ENCODE measurements around the gene SH3RF3.

SH3RF3 gene

DNA sequence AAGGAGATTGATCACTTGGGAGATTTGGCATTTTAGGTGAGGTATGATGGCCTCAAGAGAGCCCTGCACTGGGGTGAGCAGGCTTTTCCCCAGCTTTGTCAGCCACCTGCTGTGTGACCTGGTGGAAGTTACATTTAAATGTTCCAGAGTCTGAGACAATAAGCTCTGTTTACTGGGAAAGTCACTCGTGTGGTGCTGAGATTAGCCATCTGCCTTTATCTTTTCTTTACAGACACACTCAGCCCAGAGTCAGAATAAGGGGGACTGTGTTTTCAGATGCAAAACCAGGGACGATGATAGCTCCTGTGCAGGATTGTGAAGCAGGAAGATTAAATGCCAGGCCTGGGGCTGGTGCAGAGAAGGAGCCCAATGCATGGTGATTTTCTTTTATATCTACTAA is 47.9 kb downstream of the SH3RF3 start:
- no peaks in the 10 kb centered on the region for H3K9me3 ChIP-seq (ENCODE audit: control insufficient read depth, low read length)
- no peaks in the 10 kb centered on the region for H3K4me1 ChIP-seq
- H2AFZ ChIP-seq: no peak overlapping the region
- H3K4me2 ChIP-seq (ENCODE audit: low read length): no peak overlapping the region
- H3K27ac ChIP-seq: no peak overlapping the region
- H3K4me3 ChIP-seq (ENCODE audit: low read depth, low read length): no peak overlapping the region
- no peaks in the 10 kb centered on the region for H3K36me3 ChIP-seq (ENCODE audit: control insufficient read depth, insufficient read depth, low read length)
- TF ChIP-seq, protein P1, sequence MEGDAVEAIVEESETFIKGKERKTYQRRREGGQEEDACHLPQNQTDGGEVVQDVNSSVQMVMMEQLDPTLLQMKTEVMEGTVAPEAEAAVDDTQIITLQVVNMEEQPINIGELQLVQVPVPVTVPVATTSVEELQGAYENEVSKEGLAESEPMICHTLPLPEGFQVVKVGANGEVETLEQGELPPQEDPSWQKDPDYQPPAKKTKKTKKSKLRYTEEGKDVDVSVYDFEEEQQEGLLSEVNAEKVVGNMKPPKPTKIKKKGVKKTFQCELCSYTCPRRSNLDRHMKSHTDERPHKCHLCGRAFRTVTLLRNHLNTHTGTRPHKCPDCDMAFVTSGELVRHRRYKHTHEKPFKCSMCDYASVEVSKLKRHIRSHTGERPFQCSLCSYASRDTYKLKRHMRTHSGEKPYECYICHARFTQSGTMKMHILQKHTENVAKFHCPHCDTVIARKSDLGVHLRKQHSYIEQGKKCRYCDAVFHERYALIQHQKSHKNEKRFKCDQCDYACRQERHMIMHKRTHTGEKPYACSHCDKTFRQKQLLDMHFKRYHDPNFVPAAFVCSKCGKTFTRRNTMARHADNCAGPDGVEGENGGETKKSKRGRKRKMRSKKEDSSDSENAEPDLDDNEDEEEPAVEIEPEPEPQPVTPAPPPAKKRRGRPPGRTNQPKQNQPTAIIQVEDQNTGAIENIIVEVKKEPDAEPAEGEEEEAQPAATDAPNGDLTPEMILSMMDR (IDR thresholded peaks at IDR 0.05): no peak
- no peak overlapping the region for H3K9ac ChIP-seq
- H3K79me2 ChIP-seq: no peaks in the 10 kb centered on the region
- no peaks in the 10 kb centered on the region for H3K27me3 ChIP-seq (ENCODE audit: control insufficient read depth, insufficient read depth, low read length)

DNA sequence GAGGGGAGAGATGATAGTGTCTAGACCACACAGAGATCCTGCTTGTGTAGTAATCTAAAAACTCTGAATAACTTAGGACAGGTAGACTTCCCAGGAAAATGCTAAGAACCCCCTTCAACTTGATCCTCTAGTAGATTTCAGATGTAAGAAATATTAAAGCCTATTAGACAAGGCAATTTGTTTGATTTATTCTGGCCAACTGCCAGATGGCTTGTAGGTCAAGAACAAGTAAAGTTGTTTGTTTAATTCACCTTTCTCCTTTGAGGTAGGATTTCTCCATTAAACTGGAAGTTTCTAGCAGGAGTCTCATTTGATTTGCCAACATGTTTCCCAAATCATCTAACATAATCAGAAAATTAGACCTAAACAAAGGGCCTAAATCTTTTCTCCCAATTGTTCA is 48.6 kb downstream of the SH3RF3 start:
- Histone ChIP-seq H3K9ac (no peak overlapping the region), H3K9me3 (ENCODE audit: control insufficient read depth, low read length) (no peaks in the 10 kb centered on the region), H3K79me2 (no peaks in the 10 kb centered on the region), H3K27me3 (ENCODE audit: control insufficient read depth, insufficient read depth, low read length) (no peaks in the 10 kb centered on the region), H3K27ac (no peak overlapping the region), H2AFZ (no peak overlapping the region), H3K4me2 (ENCODE audit: low read length) (no peak overlapping the region), H3K36me3 (ENCODE audit: control insufficient read depth, insufficient read depth, low read length) (no peaks in the 10 kb centered on the region), H3K4me3 (ENCODE audit: low read depth, low read length) (no peak overlapping the region), H3K4me1 (no peaks in the 10 kb centered on the region)
- TF ChIP-seq, protein P1 (IDR thresholded peaks at IDR 0.05): no peak

DNA sequence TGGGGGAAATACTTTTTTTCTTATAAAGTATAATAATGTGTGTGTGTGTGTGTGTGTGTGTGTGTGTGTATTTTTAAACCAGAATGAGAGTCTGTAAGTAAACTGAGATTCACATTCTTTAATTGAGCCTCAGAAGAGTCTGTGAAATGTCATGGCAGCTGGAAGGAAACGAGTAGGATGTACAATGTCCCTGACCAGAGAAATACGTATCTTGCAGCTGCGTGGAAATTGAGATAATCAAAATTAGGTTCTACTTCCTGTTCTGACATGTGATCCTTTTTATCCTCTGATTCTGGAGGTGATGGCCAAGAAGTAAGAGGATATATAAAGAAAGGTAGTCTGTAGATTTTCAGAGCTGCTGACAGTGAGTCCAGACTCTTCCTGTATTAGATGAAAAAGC is 50.0 kb downstream of the SH3RF3 start:
- H3K9ac ChIP-seq: no peak overlapping the region
- no peaks in the 10 kb centered on the region for H3K9me3 ChIP-seq (ENCODE audit: control insufficient read depth, low read length)
- no peak overlapping the region for H3K4me3 ChIP-seq (ENCODE audit: low read depth, low read length)
- no peak overlapping the region for H2AFZ ChIP-seq
- H3K36me3 ChIP-seq (ENCODE audit: control insufficient read depth, insufficient read depth, low read length): no peaks in the 10 kb centered on the region
- no peaks in the 10 kb centered on the region for H3K79me2 ChIP-seq
- no peaks in the 10 kb centered on the region for H3K27me3 ChIP-seq (ENCODE audit: control insufficient read depth, insufficient read depth, low read length)
- H3K4me2 ChIP-seq (ENCODE audit: low read length): no peak overlapping the region
- H3K27ac ChIP-seq: no peak overlapping the region
- no peaks in the 10 kb centered on the region for H3K4me1 ChIP-seq
- TF ChIP-seq, protein P1 (IDR thresholded peaks at IDR 0.05): no peak

DNA sequence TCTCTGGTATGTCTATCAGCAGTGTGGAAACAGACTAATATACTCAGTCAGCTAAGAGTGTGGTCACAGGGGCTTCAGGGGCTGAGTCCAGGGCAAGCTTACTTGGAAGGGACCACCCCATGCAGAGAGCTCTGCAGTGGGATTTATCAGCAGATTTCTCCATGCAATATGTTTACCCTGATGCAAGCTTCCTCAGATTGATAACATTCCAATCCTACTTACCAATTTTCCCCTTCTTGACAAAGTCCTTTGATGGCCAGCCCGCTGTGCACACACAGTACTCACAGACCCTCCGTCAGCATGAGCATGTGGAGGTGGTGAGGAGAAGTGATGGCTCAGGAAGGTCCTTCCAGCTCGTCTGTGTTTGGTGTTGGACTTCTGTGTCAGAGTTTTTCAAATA is 51.8 kb downstream of the SH3RF3 start:
- H3K79me2 ChIP-seq: no peaks in the 10 kb centered on the region
- H3K4me1 ChIP-seq: no peaks in the 10 kb centered on the region
- H2AFZ ChIP-seq: no peak overlapping the region
- no peak overlapping the region for H3K27ac ChIP-seq
- no peak overlapping the region for H3K4me2 ChIP-seq (ENCODE audit: low read length)
- no peak overlapping the region for H3K9ac ChIP-seq
- H3K27me3 ChIP-seq (ENCODE audit: control insufficient read depth, insufficient read depth, low read length): no peaks in the 10 kb centered on the region
- no peaks in the 10 kb centered on the region for H3K36me3 ChIP-seq (ENCODE audit: control insufficient read depth, insufficient read depth, low read length)
- TF ChIP-seq, protein P1 (IDR thresholded peaks at IDR 0.05): no peak
- no peaks in the 10 kb centered on the region for H3K9me3 ChIP-seq (ENCODE audit: control insufficient read depth, low read length)
- no peak overlapping the region for H3K4me3 ChIP-seq (ENCODE audit: low read depth, low read length)

GRCh38 chr2:109182426-109182825 is 53.4 kb downstream of the SH3RF3 start:
- H3K4me3 ChIP-seq (ENCODE audit: low read depth, low read length): no peak overlapping the region
- no peak overlapping the region for H2AFZ ChIP-seq
- no peaks in the 10 kb centered on the region for H3K9me3 ChIP-seq (ENCODE audit: control insufficient read depth, low read length)
- H3K27ac ChIP-seq: no peak overlapping the region
- H3K36me3 ChIP-seq (ENCODE audit: control insufficient read depth, insufficient read depth, low read length): no peaks in the 10 kb centered on the region
- H3K4me2 ChIP-seq (ENCODE audit: low read length): no peak overlapping the region
- TF ChIP-seq, protein P1 (IDR thresholded peaks at IDR 0.05): no peak
- no peaks in the 10 kb centered on the region for H3K27me3 ChIP-seq (ENCODE audit: control insufficient read depth, insufficient read depth, low read length)
- H3K79me2 ChIP-seq: no peaks in the 10 kb centered on the region
- no peak overlapping the region for H3K9ac ChIP-seq
- H3K4me1 ChIP-seq: no peaks in the 10 kb centered on the region
